ENCODE results near the gene ERAP2.

Gene ERAP2

DNA sequence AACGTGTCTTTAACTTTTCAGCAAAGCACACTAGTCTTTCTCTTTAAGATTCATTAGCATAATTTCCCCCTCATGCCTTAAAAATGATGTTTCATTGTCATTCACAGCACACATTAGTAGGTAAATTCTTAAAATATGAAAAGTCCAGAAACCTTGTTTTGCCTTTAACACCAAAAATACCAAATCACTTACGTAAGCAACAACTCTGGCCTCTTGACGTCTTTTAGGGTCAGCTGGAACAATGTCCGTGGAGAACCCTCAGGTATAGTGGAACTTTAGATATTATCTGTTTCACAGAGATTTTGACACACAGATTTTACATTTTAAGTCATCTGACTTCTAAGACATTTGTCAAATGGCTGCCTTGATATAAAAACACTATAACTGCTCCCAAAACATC is 90.5 kb downstream of the ERAP2 start:
- no peak for DNase-seq (ENCODE audit: low read depth)

DNA sequence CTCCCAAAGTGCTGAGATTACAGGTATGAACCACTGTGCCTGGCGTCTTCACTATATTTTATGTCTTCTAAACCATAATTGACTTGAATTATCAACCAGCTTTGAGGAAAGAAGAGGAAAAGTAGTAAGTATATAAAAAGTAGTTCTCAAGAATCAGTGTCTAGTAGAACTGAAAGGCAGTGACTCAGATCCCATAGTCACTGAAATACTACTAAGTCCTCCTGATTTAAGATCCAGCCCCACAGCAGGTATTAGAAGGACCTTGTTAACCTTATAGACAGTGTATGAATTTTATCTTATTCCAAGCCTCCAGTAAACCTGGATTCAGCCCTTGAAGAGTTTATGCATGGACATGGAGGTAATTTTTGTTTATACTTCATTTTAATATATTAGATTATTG is 91.1 kb downstream of the ERAP2 start:
- DNase-seq (ENCODE audit: low read depth) = no peak

DNA sequence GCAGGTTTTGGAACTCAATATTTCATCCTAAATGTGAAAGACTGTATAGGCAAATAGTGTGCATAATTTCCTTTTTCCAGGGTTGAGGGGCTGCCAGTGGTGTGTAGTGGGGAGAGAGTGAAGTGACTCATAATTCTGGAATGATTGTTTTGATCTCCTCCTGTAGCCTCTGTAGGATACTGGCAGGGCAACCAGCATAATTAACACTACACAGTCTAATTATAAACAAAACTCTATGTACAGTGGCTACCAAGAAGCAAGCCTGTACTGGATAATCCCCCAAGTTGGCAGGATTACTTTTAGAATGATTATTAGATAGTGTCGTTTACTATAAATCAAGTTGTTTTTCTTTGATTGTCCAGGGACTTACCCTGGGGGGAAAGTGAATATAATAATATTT is 91.8 kb downstream of the ERAP2 start:
- DNase-seq (ENCODE audit: low read depth) = no peak

DNA sequence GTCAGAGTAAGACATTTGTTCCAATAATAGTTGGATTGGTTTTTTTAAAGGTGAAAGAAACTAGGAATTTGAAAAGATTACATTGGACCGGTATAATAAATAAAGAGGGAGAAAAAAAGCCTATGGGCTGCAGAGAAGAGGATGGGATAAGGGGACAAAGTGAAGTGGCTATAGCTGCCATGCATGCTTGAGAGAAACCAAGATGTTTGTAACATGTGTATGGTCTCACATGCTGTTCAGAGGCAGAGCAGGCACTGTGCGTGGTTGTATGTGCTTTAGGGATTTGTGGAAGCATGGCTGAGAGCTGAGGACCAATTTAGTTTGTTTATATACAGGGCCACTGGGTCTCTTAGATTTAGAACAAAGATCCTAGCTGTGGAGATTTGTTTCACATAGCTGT is 92.3 kb downstream of the ERAP2 start:
- no peak for DNase-seq (ENCODE audit: low read depth)

Measured in stimulated activated CD8-positive, alpha-beta memory T cell treated with anti-CD3 and anti-CD28 coated beads, Interleukin-15, amount 100 ng/mL, for 1 hour (primary cell).